OCI-LY7 (cell line): Measurements from ENCODE around the gene FAM32A.

Experiments used
- EZH2phosphoT487 ChIP-seq: fragments of 200-600 bp; sonication (generic); IDR thresholded peaks from 2 replicates; pipeline ENCODE4 v1.6.1; 2018; ENCODE audit warnings: low read depth, borderline replicate concordance, mild to moderate bottlenecking, mixed run types, antibody characterized with exemption, low read length, moderate library complexity, mixed read lengths
- TF ChIP-seq, protein P1 (sequence below): fragments of 200-600 bp; sonication (generic); conservative IDR thresholded peaks from 2 replicates; pipeline ENCODE4 v1.5.1; 2014; ENCODE audit warnings: mild to moderate bottlenecking, antibody characterized with exemption, low read length, moderate library complexity, mixed read lengths

DNA sequence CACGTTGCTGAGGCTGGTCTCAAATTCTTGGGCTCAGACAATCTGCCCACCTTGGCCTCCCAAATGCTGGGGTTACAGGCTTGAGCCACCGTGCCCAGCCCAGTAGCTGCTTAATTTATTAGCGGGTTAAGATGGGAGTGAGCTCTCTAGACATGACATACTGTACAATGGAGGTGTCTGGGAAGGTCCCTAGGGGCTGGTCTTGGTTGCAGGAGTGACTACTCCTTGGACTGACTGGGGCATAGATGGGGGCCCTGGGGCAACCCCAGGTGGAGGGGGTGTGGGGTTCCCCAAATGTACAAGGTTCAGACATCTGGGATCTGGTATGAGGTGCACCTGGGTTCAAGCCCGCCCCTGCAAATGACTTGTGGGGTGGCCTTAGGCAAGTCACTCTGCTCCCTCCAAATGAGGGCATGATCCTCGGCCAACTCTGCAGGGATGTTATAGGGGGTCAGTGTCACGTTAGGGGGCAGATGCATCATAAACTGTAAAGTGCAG, 24.7 kb upstream of the FAM32A start:
- TF ChIP-seq, protein P1, sequence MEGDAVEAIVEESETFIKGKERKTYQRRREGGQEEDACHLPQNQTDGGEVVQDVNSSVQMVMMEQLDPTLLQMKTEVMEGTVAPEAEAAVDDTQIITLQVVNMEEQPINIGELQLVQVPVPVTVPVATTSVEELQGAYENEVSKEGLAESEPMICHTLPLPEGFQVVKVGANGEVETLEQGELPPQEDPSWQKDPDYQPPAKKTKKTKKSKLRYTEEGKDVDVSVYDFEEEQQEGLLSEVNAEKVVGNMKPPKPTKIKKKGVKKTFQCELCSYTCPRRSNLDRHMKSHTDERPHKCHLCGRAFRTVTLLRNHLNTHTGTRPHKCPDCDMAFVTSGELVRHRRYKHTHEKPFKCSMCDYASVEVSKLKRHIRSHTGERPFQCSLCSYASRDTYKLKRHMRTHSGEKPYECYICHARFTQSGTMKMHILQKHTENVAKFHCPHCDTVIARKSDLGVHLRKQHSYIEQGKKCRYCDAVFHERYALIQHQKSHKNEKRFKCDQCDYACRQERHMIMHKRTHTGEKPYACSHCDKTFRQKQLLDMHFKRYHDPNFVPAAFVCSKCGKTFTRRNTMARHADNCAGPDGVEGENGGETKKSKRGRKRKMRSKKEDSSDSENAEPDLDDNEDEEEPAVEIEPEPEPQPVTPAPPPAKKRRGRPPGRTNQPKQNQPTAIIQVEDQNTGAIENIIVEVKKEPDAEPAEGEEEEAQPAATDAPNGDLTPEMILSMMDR, result no peak
- no peak for TF ChIP-seq EZH2phosphoT487
